ENCODE results near the gene ZC3H7A.

- TF ChIP-seq EZH2 (IDR thresholded peaks at IDR 0.05; ENCODE audit: borderline replicate concordance, low read depth, low read length, poor library complexity, severe bottlenecking) (no peak), CTCF (conservative IDR thresholded peaks at IDR 0.05; ENCODE audit: low read depth, low read length) (no peak)
These were observed 13.6 kb downstream of the ZC3H7A start for GRCh38 chr16:11783319-11784037.
